Astrocyte (in vitro differentiated cells and primary cell): ENCODE measurements around the gene PKDCC. TPM values are rescaled to one million over a fixed set of nuclear protein-coding genes. Genes with fewer than 3 reads are reported as not detected.
A peak's percentile ranks its signal among the peaks of the same experiment; 100 is the strongest.
"Not testable (repeated sequence)": the region's sequence is repeated elsewhere in the genome, so short reads cannot be mapped to it uniquely, and the experiment has no call there.

ENCODE experiments used
- DNase-seq: peaks from one replicate; pipeline ENCODE4 v3.0.0-alpha.2; 2010; ENCODE audit warnings: low read depth
- FAIRE-seq: peaks from 2 replicates; lab custom pipeline; 2011; peaks lifted over from hg19 to GRCh38; lab: Jason Lieb, UNC
- H2AFZ ChIP-seq: 2 replicates; pipeline ENCODE4 v1.6.0; 2012; ENCODE audit warnings: low read depth, low read length, inconsistent platforms
- H3K27ac ChIP-seq: 2 replicates; pipeline ENCODE4 v1.5.1; 2011; ENCODE audit warnings: low read depth, low read length, inconsistent platforms
- H3K27me3 ChIP-seq: 2 replicates; pipeline ENCODE4 v1.6.0; 2011; ENCODE audit warnings: low read length, inconsistent platforms; ENCODE audit not compliant: insufficient read depth
- H3K36me3 ChIP-seq: 2 replicates; pipeline ENCODE4 v1.5.1; 2011; ENCODE audit warnings: low read length, inconsistent platforms; ENCODE audit not compliant: insufficient read depth
- H3K4me1 ChIP-seq: 2 replicates; pipeline ENCODE4 v1.5.1; 2011; ENCODE audit warnings: low read length, inconsistent platforms; ENCODE audit not compliant: insufficient read depth
- H3K4me2 ChIP-seq: 2 replicates; pipeline ENCODE4 v1.6.0; 2012; ENCODE audit warnings: low read length, inconsistent platforms
- H3K4me3 ChIP-seq: 2 replicates; pipeline ENCODE4 v1.5.1; 2011; ENCODE audit warnings: low read depth, mild to moderate bottlenecking, low read length, inconsistent platforms; ENCODE audit not compliant: insufficient read depth
- H3K79me2 ChIP-seq: 2 replicates; pipeline ENCODE4 v1.6.0; 2012; ENCODE audit warnings: mild to moderate bottlenecking, low read length, inconsistent platforms; ENCODE audit not compliant: insufficient read depth
- H3K9ac ChIP-seq: 2 replicates; pipeline ENCODE4 v1.6.0; 2012; ENCODE audit warnings: mild to moderate bottlenecking, low read length, inconsistent platforms
- H3K9me3 ChIP-seq: 2 replicates; pipeline ENCODE4 v1.5.1; 2012; ENCODE audit warnings: low read depth, mild to moderate bottlenecking, low read length, inconsistent platforms; ENCODE audit not compliant: insufficient read depth
- H4K20me1 ChIP-seq: 2 replicates; pipeline ENCODE4 v1.6.0; 2012; ENCODE audit warnings: low read length, inconsistent platforms; ENCODE audit not compliant: insufficient read depth
- H3K27ac Mint-ChIP-seq: one replicate; pipeline ENCODE4 v1.8.0; 2021; ENCODE audit warnings: mild to moderate bottlenecking, mixed read lengths; ENCODE audit not compliant: unreplicated experiment
- H3K27me3 Mint-ChIP-seq: one replicate; pipeline ENCODE4 v1.8.0; 2021; ENCODE audit warnings: low read depth, mixed read lengths; ENCODE audit not compliant: unreplicated experiment
- H3K36me3 Mint-ChIP-seq: one replicate; pipeline ENCODE4 v1.8.0; 2021; ENCODE audit warnings: low read depth, mixed read lengths; ENCODE audit not compliant: unreplicated experiment
- H3K4me1 Mint-ChIP-seq: one replicate; pipeline ENCODE4 v1.8.0; 2021; ENCODE audit warnings: low read depth, mixed read lengths; ENCODE audit not compliant: unreplicated experiment
- H3K4me3 Mint-ChIP-seq: one replicate; pipeline ENCODE4 v1.8.0; 2021; ENCODE audit warnings: mild to moderate bottlenecking, moderate library complexity, mixed read lengths; ENCODE audit not compliant: unreplicated experiment
- H3K9me3 Mint-ChIP-seq: one replicate; pipeline ENCODE4 v1.8.0; 2021; ENCODE audit warnings: mild to moderate bottlenecking, mixed read lengths; ENCODE audit not compliant: unreplicated experiment
- EZH2 ChIP-seq: IDR thresholded peaks from 2 replicates; pipeline ENCODE4 v1.6.1; 2012; ENCODE audit warnings: mild to moderate bottlenecking, low read length, inconsistent platforms; ENCODE audit not compliant: insufficient read depth
- total RNA-seq: library from RNA; stranded (reverse); gene quantifications from 2 replicates; pipeline ENCODE4 v1.2.1, GENCODE V29; 2021
- TF ChIP-seq, protein P1 (sequence below): IDR thresholded peaks from 2 replicates; pipeline ENCODE4 v1.5.1; 2011; ENCODE audit warnings: low read depth, mild to moderate bottlenecking, inconsistent platforms, low read length, moderate library complexity; ENCODE audit not compliant: insufficient read depth

PKDCC gene
- total RNA-seq, 1 donor from 2014 or later = 6.9 TPM

DNA sequence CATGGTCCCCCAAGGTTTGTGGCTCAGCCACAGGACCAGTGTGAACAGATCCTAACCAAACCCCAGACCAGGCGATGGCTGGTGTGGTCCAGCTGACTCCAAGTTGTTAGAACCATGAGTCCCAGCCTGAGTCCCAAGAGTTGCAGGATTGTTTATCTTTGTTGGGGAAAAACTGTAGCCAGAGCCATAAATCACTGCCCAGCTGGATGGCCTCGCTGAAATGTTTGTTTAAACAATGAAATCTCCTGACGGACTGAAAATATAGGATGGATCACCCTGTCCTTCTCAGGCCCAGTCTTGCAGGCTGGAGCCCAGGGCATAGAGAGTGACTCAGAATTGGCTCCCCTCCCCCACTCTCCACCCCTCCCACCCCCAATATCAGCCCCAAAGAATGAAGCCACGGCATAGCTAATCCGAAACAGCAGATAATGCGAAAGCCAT is 36.4 kb downstream of the PKDCC start:
- Histone ChIP-seq H3K9me3 (no peaks in the 10 kb centered on the region), H3K4me3 (no peak overlapping the region), H4K20me1 (no peaks in the 10 kb centered on the region), H2AFZ (no peak overlapping the region), H3K36me3 (no peaks in the 10 kb centered on the region), H3K9ac (no peak overlapping the region), H3K4me1 (peaks cover 2% of the 10 kb centered on the region), H3K27me3 (peaks cover 3% of the 10 kb centered on the region), H3K79me2 (no peaks in the 10 kb centered on the region), H3K4me2 (peak overlapping the region; percentile 28), H3K27ac (no peak overlapping the region)
- no peaks in the 10 kb centered on the region for H3K9me3 Mint-ChIP-seq
- H3K27ac Mint-ChIP-seq = no peak overlapping the region
- H3K4me1 Mint-ChIP-seq = peaks cover 4% of the 10 kb centered on the region
- H3K36me3 Mint-ChIP-seq = no peaks in the 10 kb centered on the region
- H3K27me3 Mint-ChIP-seq = peaks cover 18% of the 10 kb centered on the region
- no peak overlapping the region for H3K4me3 Mint-ChIP-seq
- DNase-seq (peak; percentile 92), FAIRE-seq (no peak)
- TF ChIP-seq, protein P1, sequence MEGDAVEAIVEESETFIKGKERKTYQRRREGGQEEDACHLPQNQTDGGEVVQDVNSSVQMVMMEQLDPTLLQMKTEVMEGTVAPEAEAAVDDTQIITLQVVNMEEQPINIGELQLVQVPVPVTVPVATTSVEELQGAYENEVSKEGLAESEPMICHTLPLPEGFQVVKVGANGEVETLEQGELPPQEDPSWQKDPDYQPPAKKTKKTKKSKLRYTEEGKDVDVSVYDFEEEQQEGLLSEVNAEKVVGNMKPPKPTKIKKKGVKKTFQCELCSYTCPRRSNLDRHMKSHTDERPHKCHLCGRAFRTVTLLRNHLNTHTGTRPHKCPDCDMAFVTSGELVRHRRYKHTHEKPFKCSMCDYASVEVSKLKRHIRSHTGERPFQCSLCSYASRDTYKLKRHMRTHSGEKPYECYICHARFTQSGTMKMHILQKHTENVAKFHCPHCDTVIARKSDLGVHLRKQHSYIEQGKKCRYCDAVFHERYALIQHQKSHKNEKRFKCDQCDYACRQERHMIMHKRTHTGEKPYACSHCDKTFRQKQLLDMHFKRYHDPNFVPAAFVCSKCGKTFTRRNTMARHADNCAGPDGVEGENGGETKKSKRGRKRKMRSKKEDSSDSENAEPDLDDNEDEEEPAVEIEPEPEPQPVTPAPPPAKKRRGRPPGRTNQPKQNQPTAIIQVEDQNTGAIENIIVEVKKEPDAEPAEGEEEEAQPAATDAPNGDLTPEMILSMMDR = no peak
- TF ChIP-seq EZH2 = no peak

DNA sequence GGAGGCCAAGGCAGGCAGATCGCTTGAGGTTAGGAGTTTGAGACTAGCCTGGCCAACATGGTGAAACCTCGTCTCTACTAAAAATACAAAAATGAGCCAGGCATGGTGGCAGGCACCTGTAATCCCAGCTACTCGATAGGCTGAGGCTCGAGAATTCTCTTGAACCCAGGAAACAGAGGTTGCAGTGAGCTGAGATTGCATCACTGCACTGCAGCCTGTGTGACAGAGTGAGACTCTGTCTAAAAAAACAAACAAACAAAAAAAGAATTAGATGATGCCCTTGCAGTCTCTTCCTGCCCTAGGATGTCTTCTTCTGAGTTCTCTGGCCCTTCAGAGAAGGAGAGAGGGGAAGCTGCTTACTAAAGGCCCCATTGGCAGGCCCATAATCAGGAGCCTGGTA is 37.2 kb downstream of the PKDCC start:
- Mint-ChIP-seq H3K27me3 (peaks cover 10% of the 10 kb centered on the region), H3K27ac (peak overlapping the region; percentile 6)
- H2AFZ ChIP-seq, H3K4me3 ChIP-seq, H4K20me1 ChIP-seq, H3K4me3 Mint-ChIP-seq, H3K36me3 ChIP-seq, H3K9me3 ChIP-seq, H3K4me2 ChIP-seq, H3K36me3 Mint-ChIP-seq, H3K9ac ChIP-seq, H3K9me3 Mint-ChIP-seq, H3K27ac ChIP-seq, H3K4me1 ChIP-seq, H3K4me1 Mint-ChIP-seq, FAIRE-seq, H3K27me3 ChIP-seq, DNase-seq, H3K79me2 ChIP-seq: not testable (repeated sequence)

DNA sequence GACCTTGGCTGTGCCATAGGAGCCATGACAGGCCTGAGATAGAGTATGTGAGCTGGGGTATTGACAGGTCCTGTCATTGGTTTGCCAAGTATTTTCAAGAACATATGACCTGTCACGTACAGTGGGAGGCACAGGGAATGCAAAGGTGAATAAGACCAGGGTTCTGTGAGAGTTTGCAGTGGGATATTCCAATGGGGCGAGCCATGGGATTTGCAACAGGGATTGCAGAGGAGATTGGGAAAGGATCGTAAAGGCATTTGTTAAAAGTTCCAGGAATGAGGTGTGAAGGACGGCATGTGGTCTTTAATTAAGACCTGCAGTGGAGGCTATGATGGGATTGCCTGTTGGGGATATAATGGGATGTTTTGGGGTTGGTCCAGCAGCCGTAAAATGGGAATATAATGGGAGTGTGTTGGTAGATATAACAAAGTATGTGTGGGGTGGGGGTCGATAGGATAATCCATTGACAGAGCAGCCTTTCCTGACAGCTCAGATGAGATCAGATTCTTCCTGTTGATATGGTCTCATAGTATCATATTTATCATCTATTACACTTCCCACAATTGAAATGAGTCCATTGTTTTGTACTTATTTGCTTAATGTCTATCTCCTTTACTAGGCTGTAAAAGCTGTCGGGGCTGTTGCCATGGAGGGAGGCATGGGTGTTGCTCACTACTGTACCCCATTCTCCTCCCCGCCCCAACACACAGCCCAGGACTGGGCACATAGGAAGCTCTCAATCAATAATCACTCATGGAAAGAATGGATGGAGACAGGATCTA is 38.1 kb downstream of the PKDCC start:
- Mint-ChIP-seq H3K9me3 (no peaks in the 10 kb centered on the region), H3K27ac (no peak overlapping the region)

More for the DNA sequence above, 38.1 kb downstream of the PKDCC start:
- no peak overlapping the region for H3K4me2 ChIP-seq
- no peak overlapping the region for H3K9ac ChIP-seq
- H3K27me3 ChIP-seq = no peaks in the 10 kb centered on the region
- DNase-seq (no peak), FAIRE-seq (peak; percentile 32)
- TF ChIP-seq, protein P1 = no peak
- no peak for TF ChIP-seq EZH2
- no peaks in the 10 kb centered on the region for H4K20me1 ChIP-seq
- Mint-ChIP-seq H3K4me3 (no peak overlapping the region), H3K4me1 (peaks cover 4% of the 10 kb centered on the region), H3K36me3 (no peaks in the 10 kb centered on the region), H3K27me3 (peaks cover 8% of the 10 kb centered on the region)
- no peak overlapping the region for H3K4me3 ChIP-seq
- H3K79me2 ChIP-seq = no peaks in the 10 kb centered on the region
- no peaks in the 10 kb centered on the region for H3K9me3 ChIP-seq
- H3K27ac ChIP-seq = no peak overlapping the region
- peaks cover 2% of the 10 kb centered on the region for H3K4me1 ChIP-seq
- H2AFZ ChIP-seq = no peak overlapping the region
- no peaks in the 10 kb centered on the region for H3K36me3 ChIP-seq
